GM19035 (cell line): ENCODE measurements around the gene CHD9NB.

Experiments
- ATAC-seq: cut with Tn5 transposase; IDR thresholded peaks from one replicate; pipeline ENCODE4 v1.9.1; 2021; ENCODE audit not compliant: unreplicated experiment

CHD9NB gene

DNA sequence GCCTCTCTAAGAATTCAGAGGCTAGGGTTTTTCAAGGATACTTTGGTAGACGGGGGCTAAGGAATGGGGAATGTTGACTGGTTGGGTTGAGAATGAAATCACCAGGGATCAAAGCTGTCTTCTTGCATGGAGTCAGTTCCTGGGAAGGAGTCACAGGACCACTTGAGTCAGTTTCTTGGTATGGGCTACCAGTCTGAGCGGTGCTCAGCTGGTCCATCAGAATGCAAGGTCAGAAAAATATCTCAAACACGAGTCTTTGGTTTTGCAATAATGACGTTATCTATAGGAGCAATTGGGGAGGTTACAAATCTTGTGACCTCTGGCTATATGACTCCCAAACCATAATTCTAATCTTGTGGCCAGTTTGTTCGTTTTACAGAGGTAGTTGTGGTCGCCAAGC, 18.4 kb downstream of the CHD9NB start:
- no peak for ATAC-seq

DNA sequence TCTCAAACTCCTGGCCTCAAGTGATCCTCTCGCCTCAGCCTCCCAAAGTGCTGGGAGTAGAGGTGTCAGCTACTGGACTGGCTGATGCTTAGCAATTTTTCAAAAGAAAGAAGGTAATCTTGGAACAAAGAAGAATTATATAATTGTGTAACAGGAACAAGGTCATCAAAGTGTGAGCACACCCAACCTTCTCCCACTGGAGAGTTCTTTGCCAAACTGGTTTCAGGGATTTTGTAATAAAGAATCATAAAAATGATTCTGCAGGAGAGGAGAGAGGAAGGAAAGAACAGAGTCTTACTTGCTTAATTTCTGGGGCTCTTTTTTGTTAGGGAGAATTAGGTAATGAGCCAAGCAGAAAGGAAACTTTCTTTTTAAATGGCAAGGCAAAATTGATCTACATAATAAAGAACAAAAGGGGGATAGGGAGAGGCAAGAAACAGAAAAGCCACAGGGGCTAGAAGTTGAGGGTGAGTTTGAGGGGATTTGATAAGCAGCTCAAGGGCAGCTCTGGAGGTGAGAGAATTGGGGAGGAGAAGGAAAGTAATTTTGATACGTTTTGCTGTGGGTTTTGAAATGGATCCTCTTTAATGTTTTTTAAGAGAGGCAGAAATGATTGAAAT, 21.3 kb downstream of the CHD9NB start:
- ATAC-seq: no peak

DNA sequence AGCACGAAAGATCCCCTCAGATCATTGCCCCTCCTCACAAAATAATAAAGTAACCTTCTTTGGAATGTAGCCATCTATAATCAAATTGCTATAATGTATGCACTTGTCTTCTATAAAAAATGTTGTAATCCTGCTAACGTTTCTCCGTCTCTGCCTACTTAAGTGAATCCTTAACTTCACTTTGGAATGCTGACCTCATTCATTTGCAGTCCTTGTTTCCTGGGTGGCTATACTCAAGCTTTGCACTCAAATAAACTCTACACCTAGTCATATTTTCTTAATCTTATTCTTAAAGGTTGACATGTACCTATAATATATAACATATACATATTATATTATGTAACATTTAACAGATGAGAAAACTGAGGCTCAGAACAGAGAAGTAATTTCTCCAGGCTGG, 22.7 kb downstream of the CHD9NB start:
- no peak for ATAC-seq

DNA sequence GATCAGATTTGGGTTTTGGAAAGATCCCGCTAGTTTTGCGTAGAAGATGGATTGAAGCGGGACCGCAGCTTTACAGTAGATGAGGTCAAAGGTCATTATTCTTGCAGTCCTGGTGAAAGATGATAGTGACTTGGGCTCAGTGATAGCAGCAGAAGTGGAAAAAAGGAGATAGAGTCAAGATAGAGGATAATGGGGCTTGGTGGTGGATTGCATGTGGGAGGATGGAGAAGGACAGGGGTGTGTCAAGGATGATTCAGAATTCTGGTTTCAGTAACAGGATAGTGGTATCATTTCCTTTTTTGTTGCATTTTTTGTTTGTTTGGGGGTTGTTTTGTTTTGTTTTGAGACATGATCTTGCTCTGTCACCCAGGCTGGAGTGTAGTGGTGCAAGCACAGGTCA, 28.7 kb downstream of the CHD9NB start:
- ATAC-seq: no peak

DNA sequence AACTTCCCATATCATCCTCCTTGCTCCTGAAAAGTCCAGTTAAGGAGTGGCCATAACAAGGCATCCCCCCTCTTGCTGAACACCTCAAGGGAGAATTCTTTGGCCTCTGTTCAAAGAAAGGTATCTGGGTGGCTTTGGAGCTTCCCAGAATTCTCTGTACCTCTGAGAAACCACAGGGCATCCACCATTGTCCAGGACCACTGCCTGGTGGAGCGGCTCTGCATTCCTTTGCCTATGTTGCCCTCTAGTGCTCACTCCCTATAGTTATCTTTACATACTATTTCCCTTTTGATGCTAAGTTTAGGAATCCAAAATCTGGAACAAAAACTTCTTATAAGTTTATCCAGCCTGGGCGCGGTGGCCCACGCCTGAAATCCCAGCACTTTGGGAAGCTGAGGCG, 30.3 kb downstream of the CHD9NB start:
- no peak for ATAC-seq

DNA sequence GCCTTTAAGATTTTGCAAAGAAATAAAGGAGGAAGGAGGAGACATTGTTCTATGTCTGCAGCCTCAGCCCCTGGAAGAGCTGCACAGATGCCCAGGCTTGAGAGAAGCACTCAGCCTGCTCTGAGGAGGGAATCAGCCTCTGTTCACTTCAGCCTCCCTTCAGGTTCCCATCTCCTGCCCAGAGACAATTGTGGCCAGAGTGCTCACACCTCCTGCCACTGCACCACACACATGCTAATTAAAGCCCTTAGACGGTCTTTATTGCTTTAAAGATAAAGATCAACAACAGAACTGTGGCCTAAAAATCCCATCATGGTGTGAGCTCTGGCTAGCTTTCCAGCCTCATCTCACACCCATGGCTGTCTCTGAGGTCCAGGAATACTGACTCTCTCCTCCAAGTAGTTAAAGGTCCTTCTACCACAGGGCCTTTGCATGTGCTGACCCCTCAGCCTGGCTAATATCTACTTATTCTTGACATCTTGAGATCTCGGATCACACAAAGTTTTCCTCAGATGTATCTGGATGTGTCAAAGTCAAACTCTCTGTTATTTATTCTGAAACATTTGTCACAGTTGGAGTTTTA, 33.8 kb downstream of the CHD9NB start:
- no peak for ATAC-seq

DNA sequence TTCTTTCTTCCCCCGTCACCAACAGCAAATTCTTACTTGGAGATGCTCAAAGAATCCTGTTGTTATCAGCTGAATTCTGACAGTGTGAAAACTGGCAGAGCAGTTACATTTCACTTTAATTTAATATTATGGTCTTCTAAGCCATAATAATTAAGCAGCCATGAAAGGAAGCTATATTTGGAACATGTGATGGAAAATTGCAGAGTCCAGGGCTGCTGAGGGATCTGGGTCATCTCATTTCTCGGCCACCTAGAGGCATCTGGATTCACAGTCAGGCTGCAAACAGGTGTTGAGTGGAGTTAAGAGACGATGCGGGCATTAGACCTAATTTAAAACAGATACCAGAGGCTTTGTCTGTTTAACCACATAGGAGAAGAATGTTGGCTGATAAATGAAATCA, 38.4 kb downstream of the CHD9NB start:
- ATAC-seq: no peak

DNA sequence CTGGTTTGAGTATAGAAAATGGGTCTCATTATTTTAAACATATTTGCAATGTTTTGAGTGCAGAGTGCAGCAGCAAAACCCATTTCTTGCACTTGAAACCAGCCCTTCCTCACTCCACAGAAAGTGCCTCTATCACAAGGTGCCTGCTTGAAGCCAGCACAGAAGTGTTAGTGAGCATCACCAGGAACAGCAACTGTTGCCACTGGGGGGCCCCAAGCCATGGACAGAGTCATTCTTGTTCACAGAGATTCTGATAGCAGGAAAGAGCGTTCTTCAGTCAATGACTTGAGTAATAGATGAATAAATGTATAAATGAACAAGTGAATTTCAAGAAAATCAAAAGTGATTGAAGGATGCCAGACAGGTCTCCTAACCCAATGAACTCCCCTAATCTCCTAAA, 45.6 kb downstream of the CHD9NB start:
- no peak for ATAC-seq

DNA sequence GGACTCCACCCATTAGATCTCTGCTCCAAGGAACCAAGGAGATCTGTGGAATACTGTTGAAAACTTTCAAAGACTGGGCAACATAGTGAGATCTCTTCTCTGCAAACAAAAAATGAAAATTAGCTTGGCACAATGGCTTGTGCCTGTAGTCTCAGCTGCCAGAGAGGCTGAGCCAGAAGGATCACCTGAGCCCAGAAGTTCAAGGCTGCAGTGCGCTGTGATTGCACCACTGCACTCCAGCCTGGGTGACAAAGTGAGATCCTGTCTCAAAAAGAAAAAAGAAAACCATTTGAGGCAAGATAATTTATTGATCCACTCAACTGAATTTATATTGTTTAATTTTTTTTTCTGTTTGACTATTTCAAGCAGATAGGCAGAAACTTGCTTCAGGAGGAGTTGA, 54.8 kb downstream of the CHD9NB start:
- ATAC-seq: no peak

DNA sequence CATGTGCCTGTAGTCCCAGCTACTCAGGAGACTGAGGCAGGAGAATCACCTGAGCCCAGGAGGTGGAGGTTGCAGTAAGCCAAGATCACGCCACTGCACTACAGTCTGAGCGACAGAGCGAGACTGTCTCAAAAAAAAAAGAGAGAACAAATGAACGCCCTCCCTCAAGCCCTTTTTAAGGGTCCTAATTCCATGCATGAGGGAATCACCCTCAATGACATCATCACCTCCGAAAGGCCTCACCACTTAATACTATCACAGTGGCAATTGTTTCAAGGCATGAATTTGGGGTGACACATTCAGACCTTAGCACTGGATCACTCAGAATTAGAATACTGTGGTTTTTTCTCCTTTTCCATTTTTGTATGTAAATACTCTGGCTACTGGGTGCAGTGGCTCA, 57.8 kb downstream of the CHD9NB start:
- ATAC-seq: no peak

DNA sequence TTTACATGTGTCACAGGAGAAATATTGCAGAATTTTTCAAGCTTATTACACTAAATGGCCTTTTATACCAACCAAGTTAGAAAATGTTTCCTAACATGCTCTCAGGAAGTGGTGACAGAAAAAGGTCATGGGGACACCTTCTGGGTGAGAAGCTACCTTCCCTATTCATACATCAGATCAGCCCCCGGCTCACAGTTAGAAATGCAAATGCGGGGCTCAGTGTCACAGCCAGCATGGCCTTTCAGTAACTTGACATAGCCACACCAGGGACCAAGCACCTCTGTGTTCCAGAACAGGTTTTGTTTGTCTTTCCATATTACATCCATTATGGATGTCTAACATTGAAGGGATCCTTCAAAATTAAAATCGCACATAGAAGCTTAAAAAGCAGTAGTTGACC, 59.5 kb downstream of the CHD9NB start:
- ATAC-seq: no peak

DNA sequence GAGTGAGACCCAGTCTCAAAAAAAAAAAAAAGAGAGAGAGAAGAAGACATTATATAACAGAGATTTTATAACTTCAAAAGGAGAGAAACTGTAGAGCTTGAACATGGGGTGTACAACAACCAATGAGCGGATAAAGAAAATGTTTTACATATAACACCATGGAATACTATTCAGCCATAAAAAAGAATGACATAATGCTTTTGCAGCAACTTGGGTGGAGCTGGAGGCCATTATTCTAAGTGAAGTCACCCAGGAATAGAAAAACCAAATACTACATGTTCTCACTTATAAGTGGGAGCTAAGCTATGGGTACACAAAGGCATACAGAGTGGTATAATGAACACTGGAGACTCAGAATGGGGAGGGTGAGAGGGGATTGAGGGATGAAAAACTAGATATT, 61.1 kb downstream of the CHD9NB start:
- ATAC-seq: no peak
